NCI-H345 treated with DMSO at 0.1 percent for 48 hours (cell line): Measurements from ENCODE around the gene AGBL5.
A peak's percentile ranks its signal among the peaks of the same experiment; 100 is the strongest.

Experiments
- DNase-seq: peaks from one replicate; lab custom pipeline; 2025; ENCODE audit not compliant: unreplicated experiment; lab: John Stamatoyannopoulos, UW

Gene AGBL5, protein sequence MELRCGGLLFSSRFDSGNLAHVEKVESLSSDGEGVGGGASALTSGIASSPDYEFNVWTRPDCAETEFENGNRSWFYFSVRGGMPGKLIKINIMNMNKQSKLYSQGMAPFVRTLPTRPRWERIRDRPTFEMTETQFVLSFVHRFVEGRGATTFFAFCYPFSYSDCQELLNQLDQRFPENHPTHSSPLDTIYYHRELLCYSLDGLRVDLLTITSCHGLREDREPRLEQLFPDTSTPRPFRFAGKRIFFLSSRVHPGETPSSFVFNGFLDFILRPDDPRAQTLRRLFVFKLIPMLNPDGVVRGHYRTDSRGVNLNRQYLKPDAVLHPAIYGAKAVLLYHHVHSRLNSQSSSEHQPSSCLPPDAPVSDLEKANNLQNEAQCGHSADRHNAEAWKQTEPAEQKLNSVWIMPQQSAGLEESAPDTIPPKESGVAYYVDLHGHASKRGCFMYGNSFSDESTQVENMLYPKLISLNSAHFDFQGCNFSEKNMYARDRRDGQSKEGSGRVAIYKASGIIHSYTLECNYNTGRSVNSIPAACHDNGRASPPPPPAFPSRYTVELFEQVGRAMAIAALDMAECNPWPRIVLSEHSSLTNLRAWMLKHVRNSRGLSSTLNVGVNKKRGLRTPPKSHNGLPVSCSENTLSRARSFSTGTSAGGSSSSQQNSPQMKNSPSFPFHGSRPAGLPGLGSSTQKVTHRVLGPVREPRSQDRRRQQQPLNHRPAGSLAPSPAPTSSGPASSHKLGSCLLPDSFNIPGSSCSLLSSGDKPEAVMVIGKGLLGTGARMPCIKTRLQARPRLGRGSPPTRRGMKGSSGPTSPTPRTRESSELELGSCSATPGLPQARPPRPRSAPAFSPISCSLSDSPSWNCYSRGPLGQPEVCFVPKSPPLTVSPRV

DNA sequence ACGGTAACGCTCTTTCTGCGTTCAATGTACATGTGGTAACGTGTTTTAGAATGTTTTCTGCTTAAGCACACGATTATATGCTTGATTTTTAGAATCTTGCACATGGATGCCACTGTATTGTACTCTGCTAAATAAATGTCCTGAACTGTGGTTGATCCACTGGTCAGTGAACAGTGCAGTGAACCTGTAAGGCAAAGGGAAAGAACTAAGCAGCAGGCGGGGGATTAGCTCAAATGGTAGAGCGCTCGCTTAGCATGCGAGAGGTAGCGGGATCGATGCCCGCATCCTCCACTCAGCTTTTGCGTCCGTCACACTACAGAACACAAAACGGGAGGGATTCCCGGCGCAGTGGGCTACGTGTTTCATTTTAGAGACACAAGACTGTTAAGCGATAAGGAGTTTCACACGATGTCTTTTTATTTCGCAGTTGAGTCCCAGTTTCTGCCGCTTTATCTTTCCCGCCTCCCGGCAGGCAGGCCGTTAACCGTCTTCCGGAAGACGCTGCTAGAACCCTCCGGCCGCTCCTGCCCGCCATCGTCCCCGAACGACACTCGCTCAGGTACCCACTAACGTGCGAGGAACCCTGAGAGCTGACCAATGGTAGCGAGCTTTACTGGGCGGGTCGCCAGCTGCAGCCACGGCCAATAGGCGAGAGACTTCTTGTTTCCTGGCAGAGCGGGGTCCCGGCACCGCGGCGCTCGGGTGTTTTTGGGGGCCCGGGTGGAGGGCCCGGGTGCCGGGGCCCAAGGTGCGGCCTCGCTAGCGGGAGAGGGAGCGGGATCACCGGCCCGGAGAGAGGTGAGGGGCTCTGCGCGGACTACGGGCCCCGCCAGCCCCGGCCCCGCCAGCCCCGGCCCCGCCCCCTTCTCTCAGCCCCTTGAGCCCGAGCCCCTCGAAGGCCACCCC is at the start of gene AGBL5:
AGBL5 (plus strand) TSS at position 673 of the 906 bp plus-strand sequence. CDS start 1,291 bp downstream, outside the sequence.
- DNase-seq: peak; percentile 97

DNA sequence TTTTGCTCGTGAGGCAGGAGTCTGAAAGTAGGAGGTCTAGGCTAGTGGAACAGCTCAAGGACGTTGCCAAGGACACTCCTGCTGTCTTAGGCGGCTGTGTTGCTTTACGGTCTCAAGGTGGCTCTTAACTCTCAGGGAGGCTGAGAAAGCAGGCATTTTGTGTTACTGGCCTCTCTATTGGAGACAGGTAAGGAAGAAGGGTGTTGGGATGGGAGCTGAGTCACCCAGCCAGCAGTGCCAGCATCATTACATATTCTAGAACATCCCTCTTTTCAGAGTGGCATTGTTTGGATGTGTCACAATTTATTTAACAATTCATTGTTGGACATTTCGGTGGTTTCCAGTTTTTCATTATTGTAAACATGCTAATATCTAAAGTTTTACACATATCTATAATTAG is 49.5 kb upstream of the AGBL5 start:
- no peak for DNase-seq

DNA sequence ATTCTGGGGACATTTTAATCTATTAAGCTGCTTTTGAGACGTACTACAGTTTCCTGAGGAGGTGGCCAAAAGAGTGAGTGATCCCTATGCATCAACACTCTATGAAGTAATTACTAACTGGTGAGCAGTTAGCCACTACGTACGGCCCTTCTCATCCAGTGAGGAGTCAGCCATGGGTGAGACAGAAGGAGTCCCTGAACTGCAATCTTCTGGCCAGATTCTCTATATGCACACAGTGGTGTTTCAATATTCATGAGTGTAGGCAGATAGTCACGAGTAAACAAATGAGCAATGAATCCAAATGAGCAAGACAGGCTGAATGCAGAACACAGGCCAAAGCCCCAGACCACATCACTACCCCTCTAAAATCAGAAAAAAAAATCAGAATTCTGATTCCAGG is 48.5 kb upstream of the AGBL5 start:
- DNase-seq: no peak

DNA sequence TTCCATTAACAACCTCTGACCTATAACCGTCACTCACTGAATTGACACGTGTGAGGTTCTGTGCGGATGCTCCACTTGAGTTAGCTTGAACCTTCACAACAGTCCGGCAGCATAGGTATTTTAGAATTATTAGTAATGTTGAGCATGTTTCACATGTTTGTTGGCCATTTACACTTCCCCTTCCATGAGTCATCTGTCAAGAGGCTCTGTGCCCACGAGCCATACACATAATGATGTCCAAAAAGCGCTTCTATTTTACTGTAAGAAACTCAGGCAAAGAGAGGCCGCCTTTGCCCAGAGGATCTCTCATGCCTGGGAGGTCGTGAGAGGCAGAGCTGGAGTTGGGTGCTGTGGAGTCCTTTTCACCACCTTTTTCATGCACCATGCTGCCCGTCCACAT is 47.6 kb upstream of the AGBL5 start:
- DNase-seq: no peak

DNA sequence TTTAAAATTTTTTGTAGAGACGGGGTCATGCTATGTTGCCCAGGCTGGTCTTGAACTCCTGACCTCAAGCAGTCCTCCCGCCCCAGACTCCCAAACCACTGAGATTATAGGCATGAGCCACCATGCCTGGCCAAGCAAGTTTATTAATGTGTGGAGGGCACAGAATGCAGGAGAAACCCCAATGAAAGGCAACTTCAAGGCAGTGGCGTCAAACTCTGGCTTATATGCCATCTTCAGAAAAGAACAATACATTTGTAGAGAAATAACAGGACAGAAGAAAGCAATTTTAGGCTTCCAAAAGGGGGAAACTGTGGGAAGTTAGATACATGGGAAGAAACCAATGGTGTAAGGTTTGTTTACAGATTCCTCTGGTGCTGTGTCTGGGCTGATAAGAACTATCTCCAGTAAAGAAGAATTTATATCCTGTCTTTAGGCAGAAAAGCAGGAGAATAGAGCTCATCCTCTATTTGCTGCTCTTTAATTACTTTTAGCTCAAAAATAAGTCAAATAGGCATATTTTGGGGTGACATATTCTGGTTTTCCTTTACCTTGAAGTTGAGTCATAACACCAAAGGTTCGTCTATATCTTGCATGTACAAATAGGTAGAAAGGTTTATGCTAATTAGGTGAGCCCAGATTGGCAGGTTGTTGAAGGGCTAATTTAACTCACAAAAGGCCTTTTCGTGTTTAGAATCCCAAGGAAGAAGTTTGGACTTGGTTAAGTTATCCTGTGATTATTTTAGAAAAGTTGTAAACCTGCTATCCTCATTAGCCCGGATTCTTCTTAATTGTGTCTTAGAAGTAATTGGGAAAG is 44.7 kb upstream of the AGBL5 start:
- DNase-seq: no peak

DNA sequence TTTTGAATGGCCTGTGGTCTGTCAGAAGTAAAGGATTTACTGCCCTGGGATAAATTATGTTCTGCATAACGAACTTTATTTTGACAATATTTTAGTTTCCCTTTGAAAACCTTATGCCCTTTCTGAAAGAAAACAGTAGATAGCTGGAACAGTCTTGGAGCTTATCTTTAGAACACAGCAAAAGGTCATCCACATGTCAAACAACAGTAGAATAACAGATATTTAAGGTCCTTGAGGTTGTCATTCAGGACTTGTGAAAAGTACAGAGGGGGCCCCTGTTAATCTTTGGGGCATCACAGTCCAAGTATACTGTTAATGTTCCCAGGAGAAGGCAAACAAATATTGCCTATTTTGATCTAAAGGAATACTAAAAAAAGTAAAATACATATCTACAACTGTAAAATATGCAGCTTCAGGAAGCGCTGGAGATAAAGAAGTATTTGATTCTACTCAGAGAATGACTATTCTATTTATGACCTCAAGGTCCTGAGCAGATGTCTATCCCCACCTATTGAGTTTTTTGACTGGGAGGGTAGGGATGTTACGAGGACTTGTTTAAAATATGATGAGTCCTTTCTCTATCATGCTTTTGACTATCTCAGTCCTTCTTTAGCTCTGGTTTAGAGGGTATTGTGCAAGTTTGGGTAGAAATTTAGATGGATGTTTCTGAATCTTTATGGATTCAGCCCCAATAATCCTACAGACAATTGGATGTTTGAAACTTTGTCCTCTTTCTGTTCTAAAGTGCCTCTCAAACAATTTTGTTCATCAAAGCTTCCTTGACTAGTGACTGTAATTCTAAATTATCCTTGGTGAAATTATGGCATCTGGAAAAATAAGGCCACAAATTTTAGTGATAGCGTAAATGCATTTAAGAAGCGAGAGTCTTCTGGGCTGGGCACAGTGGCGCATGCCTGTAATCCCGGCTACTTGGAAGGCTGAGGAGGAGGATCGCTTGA is 43.8 kb upstream of the AGBL5 start:
- DNase-seq: no peak

DNA sequence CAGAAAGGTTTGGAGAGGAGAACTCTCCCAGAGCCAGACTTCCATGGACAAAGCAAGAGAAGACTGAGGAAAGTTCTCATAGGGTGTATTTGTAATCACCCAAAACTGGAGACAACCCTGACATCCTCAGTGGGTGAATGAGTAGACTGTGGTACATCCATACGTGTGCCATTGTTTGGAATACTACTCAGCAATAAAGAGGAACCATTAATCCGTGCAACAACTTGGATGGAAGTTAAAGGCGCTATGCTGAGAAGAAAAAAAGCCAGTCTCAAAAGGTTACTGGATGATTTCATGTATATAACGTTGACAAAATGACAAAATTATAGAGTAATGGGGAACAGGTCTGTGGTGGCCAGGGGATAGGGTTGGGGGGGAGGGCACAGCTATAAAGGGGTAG is 42.8 kb upstream of the AGBL5 start:
- DNase-seq: no peak

DNA sequence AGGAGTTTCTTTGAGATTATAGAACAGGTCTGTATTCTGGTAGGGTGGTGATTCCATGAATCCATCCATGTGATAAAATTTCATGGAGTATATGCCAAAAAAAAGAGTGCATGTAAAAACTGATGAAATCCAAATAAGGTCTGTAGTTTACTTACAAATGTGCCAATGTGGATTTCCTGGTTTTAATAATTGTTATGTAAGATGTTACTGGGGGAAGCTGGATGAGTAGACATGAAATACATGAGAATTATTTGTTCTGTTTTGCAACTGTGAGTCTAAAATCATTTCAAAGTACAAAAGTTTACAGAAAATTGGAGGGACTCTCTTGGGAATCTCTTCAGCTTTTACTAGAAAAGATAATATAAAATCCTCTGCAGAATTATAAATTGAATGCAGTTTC is 42.4 kb upstream of the AGBL5 start:
- no peak for DNase-seq

DNA sequence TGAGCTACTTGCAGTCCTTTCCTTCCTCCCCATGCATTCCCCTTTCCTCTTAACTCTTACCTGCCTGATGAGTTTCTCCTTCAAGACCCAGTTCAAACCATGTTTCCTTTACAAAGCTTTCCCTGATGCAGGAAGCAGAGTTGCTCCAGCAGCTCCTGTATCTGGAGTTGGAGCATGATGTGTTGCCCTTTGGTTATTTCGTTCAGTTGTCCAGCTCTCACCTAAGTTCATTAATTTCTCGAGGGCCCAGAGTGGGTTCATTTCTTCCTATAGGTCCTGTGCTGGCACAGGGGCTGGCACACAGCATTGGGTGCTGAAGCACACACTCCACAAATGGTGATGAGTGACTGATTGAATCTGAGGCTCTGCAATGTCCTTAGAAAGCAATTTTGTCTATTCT is 41.8 kb upstream of the AGBL5 start:
- no peak for DNase-seq

DNA sequence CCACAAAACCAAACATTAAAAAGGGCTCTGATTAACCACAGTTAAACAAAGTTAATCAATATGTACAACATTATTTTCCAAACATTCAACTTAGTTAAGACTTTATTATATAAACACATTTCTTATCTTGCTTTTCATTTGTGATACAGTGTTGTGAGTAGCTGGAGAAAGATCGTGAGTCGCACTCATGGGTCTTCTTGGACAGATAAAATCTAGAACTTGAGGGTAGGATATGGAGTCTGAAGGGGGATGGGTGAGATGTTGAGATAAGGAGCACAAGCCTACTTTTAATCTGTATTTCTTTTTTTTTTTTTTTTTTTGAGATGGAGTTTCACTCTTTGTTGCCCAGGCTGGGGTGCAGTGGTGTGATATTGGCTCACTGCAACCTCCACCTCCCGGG is 41.3 kb upstream of the AGBL5 start:
- DNase-seq: no peak

DNA sequence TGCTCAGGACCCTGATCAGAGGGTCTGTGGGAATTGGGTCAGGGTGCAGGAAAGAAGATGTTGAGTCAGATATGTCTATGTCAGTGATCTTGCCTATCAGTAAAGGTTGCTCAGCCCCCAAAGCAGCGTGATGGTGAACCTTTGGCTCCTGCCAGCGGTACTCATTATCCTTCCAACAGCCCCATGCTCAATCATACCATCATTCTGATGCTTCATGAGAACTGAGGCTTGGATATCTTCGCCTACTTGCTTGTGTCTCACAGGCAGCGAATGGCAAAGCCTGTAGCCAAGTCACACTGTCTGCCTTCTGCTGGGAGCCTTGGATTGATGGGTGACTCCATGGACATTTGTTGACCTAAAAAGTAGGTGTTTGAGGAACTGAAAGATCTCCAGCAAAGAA is 37.7 kb upstream of the AGBL5 start:
- DNase-seq: no peak

DNA sequence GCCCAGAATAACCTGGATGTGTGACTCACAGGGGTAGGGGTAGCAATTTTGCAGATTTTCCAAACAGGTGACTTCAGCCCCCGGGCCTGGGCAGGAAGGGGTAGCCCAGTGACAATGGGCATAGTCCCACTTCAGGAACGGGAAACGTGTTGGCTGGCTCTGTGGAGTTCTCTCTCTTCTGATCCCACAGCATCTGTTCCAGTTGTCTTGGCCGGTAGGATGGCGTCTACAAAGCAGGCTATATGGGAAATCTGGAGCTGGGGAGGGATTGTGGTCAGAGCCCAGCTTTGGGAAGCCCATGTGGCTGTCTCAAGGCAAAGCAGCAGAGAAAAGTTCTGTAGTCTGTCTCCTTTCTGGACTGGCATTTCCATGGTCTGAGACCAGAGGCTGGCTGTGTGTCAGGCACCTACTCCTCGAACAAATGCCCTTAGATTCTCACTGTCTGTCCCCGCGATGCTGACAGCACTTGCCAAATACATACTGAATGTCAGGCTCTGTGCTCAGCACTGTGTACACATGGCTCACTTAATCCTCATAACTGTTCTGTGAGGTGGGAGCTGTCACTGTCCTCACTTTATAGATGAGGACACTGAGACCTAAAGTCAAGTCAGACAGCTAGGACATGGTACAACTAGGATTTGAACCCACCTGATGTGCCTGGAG is 36.6 kb upstream of the AGBL5 start:
- no peak for DNase-seq

DNA sequence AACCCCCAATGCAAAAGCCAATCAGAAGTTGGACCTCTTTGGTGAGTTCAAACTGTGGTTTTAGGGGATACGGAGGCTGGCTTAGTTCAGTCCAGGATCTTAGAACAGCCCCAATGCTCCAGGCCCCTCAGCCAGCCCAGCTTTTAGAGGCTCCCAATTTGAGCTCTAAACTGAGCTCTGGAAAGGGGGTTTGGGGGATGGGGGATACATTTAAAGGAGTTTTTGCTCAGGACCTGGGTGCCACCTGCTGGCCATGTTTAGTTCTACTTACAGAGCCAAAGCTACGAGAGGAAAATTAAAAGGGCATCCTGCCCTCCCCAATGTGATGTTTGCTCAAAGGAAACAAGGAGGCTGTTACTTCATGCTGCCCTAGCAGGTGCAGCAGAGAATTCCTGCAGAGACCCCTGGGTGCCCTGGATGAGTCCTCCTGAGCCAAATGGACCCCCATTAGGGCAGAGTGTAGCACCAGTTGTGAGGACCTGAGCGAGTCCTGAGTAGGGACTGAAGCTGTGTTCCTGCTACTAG is 34.6 kb upstream of the AGBL5 start:
- DNase-seq: peak; percentile 77

DNA sequence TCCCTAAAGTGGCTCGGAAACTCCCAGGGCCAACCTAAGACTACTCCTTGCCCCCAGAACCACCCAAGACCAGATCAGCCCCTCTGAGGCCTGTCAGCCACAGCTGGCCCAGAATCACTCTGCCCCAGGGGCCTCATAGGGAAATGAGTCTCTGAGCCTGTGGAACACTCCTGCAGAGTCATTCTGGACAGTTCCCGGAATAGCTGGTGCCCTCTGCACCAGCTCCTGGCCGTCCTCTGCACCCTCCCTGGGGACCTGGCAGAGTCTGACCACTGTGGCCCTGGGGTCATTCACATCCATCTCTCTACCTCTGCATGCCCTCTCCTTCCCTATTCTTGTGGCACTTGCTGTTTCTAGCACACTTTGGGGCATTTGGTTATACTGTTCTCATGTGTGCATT is 33.3 kb upstream of the AGBL5 start:
- no peak for DNase-seq

DNA sequence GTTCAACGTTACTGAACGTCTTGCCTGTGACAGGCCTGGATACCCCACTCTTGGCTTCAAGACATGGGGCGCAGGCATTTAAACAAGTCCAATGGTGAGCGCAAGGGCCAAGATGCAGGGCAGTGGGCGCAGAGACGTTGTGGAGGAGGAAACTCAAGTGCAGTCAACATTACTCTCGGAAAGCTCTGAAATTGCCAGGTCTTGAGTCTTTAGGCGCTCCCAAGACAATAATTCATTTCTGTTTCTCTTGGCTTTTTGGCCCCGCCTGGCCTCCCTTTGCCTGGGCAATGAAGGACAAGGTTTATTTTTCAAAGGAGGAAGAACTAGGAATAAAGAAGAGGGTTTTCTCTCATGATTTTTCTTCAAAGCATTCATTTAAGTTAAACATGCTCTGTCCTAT is 32.0 kb upstream of the AGBL5 start:
- DNase-seq: no peak

DNA sequence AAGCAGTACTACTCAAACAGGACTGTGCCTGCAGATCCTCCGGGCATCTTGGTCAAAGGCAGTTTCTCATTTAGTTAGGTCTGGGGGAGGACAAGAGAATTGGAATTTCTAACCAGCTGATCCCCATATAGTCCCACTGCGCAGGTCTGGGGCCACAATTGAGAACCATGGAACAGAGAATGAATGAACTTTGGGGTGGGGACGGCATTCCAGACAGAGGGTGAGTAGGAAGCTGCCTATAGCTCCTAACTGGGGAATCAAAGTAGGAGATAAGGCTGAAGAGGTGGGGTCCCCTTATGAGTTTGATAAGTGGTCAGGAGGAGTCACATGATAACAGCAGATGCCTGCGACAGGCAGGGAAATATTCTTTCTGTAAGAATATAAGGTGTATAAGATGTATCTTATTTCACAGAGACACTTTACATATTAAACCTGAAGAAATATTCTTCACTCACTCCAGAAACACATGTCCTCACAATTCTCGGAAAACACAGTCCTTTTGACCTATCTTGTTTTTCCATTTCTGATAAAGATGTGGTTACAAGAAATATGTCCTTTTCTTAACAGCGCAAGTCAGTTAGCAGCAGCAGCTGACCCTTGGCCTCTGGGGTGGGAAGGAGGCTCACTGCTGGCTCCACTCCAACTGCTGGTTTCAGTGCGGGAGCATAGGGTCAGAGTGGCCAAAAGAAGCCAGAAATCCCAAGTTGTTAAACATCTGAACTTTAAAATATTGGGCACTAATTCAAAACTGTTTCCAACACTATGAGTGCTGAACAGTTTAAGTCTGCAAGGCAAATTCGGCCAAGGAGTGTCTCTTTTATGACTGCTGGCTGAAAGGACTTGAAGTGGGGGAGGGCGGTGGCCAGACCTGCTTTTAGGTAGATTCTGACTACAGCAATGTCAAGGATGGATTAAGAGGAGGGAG is 31.3 kb upstream of the AGBL5 start:
- no peak for DNase-seq

DNA sequence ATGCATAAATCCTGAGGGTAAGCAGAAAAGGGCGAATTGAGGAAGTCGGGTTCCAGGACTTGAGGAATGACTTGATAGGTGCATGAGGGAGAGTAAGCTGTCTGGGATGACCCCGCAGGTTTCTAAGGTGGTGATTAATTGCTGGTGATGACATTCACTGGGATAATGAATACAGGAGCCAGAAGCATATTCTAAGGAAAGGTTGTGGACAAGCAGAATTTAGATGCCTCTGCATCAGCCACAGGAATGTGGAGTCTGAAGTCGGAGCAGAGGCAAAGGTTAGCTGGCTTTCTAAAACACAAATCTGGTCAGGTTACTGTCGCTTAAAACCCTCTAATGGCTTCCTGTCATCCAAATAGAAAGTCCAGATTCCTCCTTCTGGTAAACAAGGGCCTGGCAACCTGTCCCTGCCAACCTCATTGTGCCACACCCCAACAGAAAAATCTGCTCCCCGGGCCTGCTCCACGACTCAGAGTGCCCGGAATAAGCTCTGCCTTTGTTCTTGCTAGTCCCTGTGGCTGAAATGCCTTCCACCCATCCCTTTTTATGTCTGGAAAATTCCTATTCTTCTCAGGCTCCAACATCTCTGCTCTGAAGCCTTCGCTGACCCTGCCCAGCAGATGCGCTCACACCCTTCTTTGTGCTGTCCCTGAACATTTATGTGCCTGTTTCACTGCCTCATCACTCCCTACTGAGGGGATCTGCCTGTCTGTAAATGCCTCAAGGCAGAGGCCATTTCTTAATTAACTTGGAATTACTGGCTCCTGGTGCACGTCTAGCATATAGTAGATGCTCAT is 30.0 kb upstream of the AGBL5 start:
- DNase-seq: no peak
